Dendritic cell treated with granulocyte-macrophage colony-stimulating factor and Interleukin-4, amounts not matched to agents 40 ng/mL and 50 ng/mL, for 4 days (primary cell): Measurements from ENCODE around the gene WDR4.
"Not testable (repeated sequence)": the region's sequence is repeated elsewhere in the genome, so short reads cannot be mapped to it uniquely, and the experiment has no call there.

ENCODE experiments used
- H3K27ac Mint-ChIP-seq: one replicate; pipeline ENCODE4 v1.8.0; 2022; ENCODE audit warnings: mild to moderate bottlenecking, mixed read lengths
- H3K27me3 Mint-ChIP-seq: one replicate; pipeline ENCODE4 v1.8.0; 2022; ENCODE audit warnings: mild to moderate bottlenecking, mixed read lengths
- H3K36me3 Mint-ChIP-seq: one replicate; pipeline ENCODE4 v1.8.0; 2022; ENCODE audit warnings: low read depth, mixed read lengths
- H3K4me1 Mint-ChIP-seq: one replicate; pipeline ENCODE4 v1.8.0; 2022; ENCODE audit warnings: low read depth, mixed read lengths
- H3K4me3 Mint-ChIP-seq: one replicate; pipeline ENCODE4 v1.8.0; 2022; ENCODE audit warnings: mild to moderate bottlenecking, moderate library complexity, mixed read lengths
- H3K9me3 Mint-ChIP-seq: one replicate; pipeline ENCODE4 v1.8.0; 2022; ENCODE audit warnings: mixed read lengths
- intact Hi-C: fragments of 100-400 bp; cut with micrococcal nuclease; formaldehyde crosslinking; loops from one replicate; pipeline ENCODE4 v1.15.0; 2022

Gene WDR4

GRCh38 chr21:42878993-42879787, at the start of gene WDR4:
WDR4 (minus strand) TSS chr21:42879539; CDS start chr21:42879495, 44 bp downstream.
- Mint-ChIP-seq H3K9me3 (no peaks in the 10 kb centered on the region), H3K36me3 (peaks cover 45% of the 10 kb centered on the region), H3K4me1 (peaks cover 24% of the 10 kb centered on the region), H3K4me3 (peak within 1 kb of the TSS; percentile 82), H3K27ac (peak within 1 kb of the TSS; percentile 93), H3K27me3 (no peaks in the 10 kb centered on the region)
- intact Hi-C loops: no loop called here

GRCh38 chr21:42927474-42928200, 48.3 kb upstream of the WDR4 start:
- intact Hi-C loops: loop anchor here (10.0 kb wide), 1 partner anchor 717 kb away; no protein-coding TSS in a partner anchor
- not testable (repeated sequence) for H3K36me3 Mint-ChIP-seq, H3K27ac Mint-ChIP-seq, H3K9me3 Mint-ChIP-seq, H3K27me3 Mint-ChIP-seq, H3K4me3 Mint-ChIP-seq
- H3K4me1 Mint-ChIP-seq: peaks cover 14% of the 10 kb centered on the region

- H3K9me3 Mint-ChIP-seq: no peaks in the 10 kb centered on the region
- peaks cover 14% of the 10 kb centered on the region for H3K4me1 Mint-ChIP-seq
- intact Hi-C loops: loop anchor here (10.0 kb wide), 1 partner anchor 719 kb away; no protein-coding TSS in a partner anchor
- no peaks in the 10 kb centered on the region for H3K36me3 Mint-ChIP-seq
- H3K27me3 Mint-ChIP-seq: no peaks in the 10 kb centered on the region
- no peak within 1 kb of the TSS for H3K4me3 Mint-ChIP-seq
- H3K27ac Mint-ChIP-seq: peak within 1 kb of the TSS; percentile 60
Observed at GRCh38 chr21:42925114-42925926, 46.0 kb upstream of the WDR4 start, which contains the start of gene ERVH48-1. ERVH48-1 (minus strand) TSS chr21:42925630; CDS start chr21:42919006, 6,624 bp downstream.

- intact Hi-C loops: loop anchor here (5.0 to 10.0 kb wide), 2 partner anchors 48 to 720 kb away; partner anchors contain the start of gene PKNOX1
- peaks cover 14% of the 10 kb centered on the region for H3K4me1 Mint-ChIP-seq
- H3K4me3 Mint-ChIP-seq: no peak overlapping the region
- H3K9me3 Mint-ChIP-seq: no peaks in the 10 kb centered on the region
- H3K27me3 Mint-ChIP-seq: no peaks in the 10 kb centered on the region
- peak overlapping the region; percentile 60 for H3K27ac Mint-ChIP-seq
- no peaks in the 10 kb centered on the region for H3K36me3 Mint-ChIP-seq
Observed at GRCh38 chr21:42924433-42924751, 45.1 kb upstream of the WDR4 start.

GRCh38 chr21:42923553-42924432, 44.5 kb upstream of the WDR4 start:
- Mint-ChIP-seq H3K9me3 (no peaks in the 10 kb centered on the region), H3K36me3 (no peaks in the 10 kb centered on the region), H3K4me1 (peaks cover 14% of the 10 kb centered on the region), H3K4me3 (peak overlapping the region; percentile 27), H3K27ac (peak overlapping the region; percentile 60), H3K27me3 (no peaks in the 10 kb centered on the region)
- intact Hi-C loops: loop anchor here (5.0 to 10.0 kb wide), 2 partner anchors 49 to 721 kb away; partner anchors contain the start of gene PKNOX1

GRCh38 chr21:42922918-42923317, 43.6 kb upstream of the WDR4 start:
- H3K9me3 Mint-ChIP-seq: no peaks in the 10 kb centered on the region
- no peaks in the 10 kb centered on the region for H3K27me3 Mint-ChIP-seq
- no peak overlapping the region for H3K4me3 Mint-ChIP-seq
- H3K4me1 Mint-ChIP-seq: peaks cover 14% of the 10 kb centered on the region
- intact Hi-C loops: loop anchor here (5.0 to 10.0 kb wide), 2 partner anchors 49 to 722 kb away; partner anchors contain the start of gene PKNOX1
- no peak overlapping the region for H3K27ac Mint-ChIP-seq
- H3K36me3 Mint-ChIP-seq: no peaks in the 10 kb centered on the region

- Mint-ChIP-seq H3K4me1 (peaks cover 14% of the 10 kb centered on the region), H3K27me3 (no peaks in the 10 kb centered on the region), H3K36me3 (no peaks in the 10 kb centered on the region), H3K4me3 (no peak overlapping the region), H3K9me3 (no peaks in the 10 kb centered on the region), H3K27ac (no peak overlapping the region)
- intact Hi-C loops: loop anchor here (5.0 to 10.0 kb wide), 2 partner anchors 50 to 723 kb away; partner anchors contain the start of gene PKNOX1
Observed at GRCh38 chr21:42921927-42922326, 42.6 kb upstream of the WDR4 start.

- Mint-ChIP-seq H3K4me3 (no peak overlapping the region), H3K4me1 (peaks cover 3% of the 10 kb centered on the region)
- intact Hi-C loops: no loop called here
Observed at GRCh38 chr21:42918291-42918690, 39.0 kb upstream of the WDR4 start.

GRCh38 chr21:42913476-42913875, 34.1 kb upstream of the WDR4 start:
- Mint-ChIP-seq H3K36me3 (peaks cover 47% of the 10 kb centered on the region), H3K4me3 (no peak overlapping the region), H3K27ac (no peak overlapping the region), H3K9me3 (no peaks in the 10 kb centered on the region), H3K27me3 (no peaks in the 10 kb centered on the region), H3K4me1 (no peaks in the 10 kb centered on the region)
- intact Hi-C loops: no loop called here

More at GRCh38 chr21:42918291-42918690, 39.0 kb upstream of the WDR4 start:
- H3K27ac Mint-ChIP-seq: no peak overlapping the region
- no peaks in the 10 kb centered on the region for H3K9me3 Mint-ChIP-seq
- peaks cover 3% of the 10 kb centered on the region for H3K36me3 Mint-ChIP-seq
- no peaks in the 10 kb centered on the region for H3K27me3 Mint-ChIP-seq

- peaks cover 63% of the 10 kb centered on the region for H3K36me3 Mint-ChIP-seq
- H3K27ac Mint-ChIP-seq, H3K4me1 Mint-ChIP-seq, H3K27me3 Mint-ChIP-seq, intact Hi-C loops, H3K4me3 Mint-ChIP-seq, H3K9me3 Mint-ChIP-seq: not testable (repeated sequence)
Observed at GRCh38 chr21:42911920-42912319, 32.6 kb upstream of the WDR4 start.

GRCh38 chr21:42908484-42908883, 29.1 kb upstream of the WDR4 start:
- H3K4me1 Mint-ChIP-seq, H3K4me3 Mint-ChIP-seq, H3K27me3 Mint-ChIP-seq, H3K27ac Mint-ChIP-seq, H3K9me3 Mint-ChIP-seq, intact Hi-C loops: not testable (repeated sequence)
- peaks cover 96% of the 10 kb centered on the region for H3K36me3 Mint-ChIP-seq

- no peaks in the 10 kb centered on the region for H3K27me3 Mint-ChIP-seq
- H3K27ac Mint-ChIP-seq: no peak overlapping the region
- intact Hi-C loops: no loop called here
- no peaks in the 10 kb centered on the region for H3K9me3 Mint-ChIP-seq
- no peak overlapping the region for H3K4me3 Mint-ChIP-seq
- no peaks in the 10 kb centered on the region for H3K4me1 Mint-ChIP-seq
- peaks cover 99% of the 10 kb centered on the region for H3K36me3 Mint-ChIP-seq
Observed at GRCh38 chr21:42906233-42906632, 26.9 kb upstream of the WDR4 start.

- H3K27ac Mint-ChIP-seq: no peak overlapping the region
- no peak overlapping the region for H3K4me3 Mint-ChIP-seq
- intact Hi-C loops: no loop called here
- H3K9me3 Mint-ChIP-seq: no peaks in the 10 kb centered on the region
- H3K27me3 Mint-ChIP-seq: no peaks in the 10 kb centered on the region
- peaks cover 99% of the 10 kb centered on the region for H3K36me3 Mint-ChIP-seq
- H3K4me1 Mint-ChIP-seq: peaks cover 5% of the 10 kb centered on the region
Observed at GRCh38 chr21:42905195-42905594, 25.9 kb upstream of the WDR4 start.
